SH-SY5Y (cell line): ENCODE results near the gene PHC2.
A peak's percentile ranks its signal among the peaks of the same experiment; 100 is the strongest.

ENCODE experiments used
- GATA2 ChIP-seq: IDR thresholded peaks from 2 replicates; pipeline ENCODE4 v1.6.1; 2011; ENCODE audit warnings: mild to moderate bottlenecking, low read depth, low read length
- GATA3 ChIP-seq: IDR thresholded peaks from 2 replicates; pipeline ENCODE4 v1.6.1; 2011; ENCODE audit warnings: low read depth, mild to moderate bottlenecking, low read length, moderate library complexity

Gene PHC2

GRCh38 chr1:33368431-33368830 lies 62.5 kb downstream of the PHC2 start:
- no peak for TF ChIP-seq GATA2
- TF ChIP-seq GATA3 = no peak

GRCh38 chr1:33367485-33368405 lies 63.1 kb downstream of the PHC2 start:
- TF ChIP-seq GATA3 (no peak), GATA2 (no peak)

- TF ChIP-seq GATA2 = peak; percentile 51; the same call in 1 of the 2 replicates
- TF ChIP-seq GATA3 = no peak
These were observed 64.0 kb downstream of the PHC2 start for GRCh38 chr1:33366762-33367484.

DNA sequence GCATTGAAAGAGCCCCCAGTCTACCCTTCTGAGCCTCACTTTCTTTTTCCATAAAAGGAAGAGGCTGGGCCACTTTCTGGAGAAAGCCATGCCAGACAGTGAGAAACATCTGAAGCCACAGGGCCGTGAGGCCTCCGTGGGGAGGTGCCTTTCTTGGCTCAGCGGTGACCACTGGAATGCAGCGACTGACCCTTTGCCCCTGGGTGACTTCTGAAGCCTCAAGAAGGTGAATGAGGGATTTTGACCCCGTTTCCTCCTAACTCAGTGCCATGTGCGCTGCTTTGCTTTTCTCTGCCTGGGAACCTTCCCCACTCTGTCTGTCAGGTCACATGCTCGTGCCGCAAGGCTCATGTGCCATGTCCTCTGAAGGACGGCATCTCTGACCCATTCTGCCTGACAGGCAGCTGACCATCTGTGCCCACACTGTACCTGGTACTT lies 65.3 kb downstream of the PHC2 start:
- TF ChIP-seq GATA3 = no peak
- TF ChIP-seq GATA2 = no peak

DNA sequence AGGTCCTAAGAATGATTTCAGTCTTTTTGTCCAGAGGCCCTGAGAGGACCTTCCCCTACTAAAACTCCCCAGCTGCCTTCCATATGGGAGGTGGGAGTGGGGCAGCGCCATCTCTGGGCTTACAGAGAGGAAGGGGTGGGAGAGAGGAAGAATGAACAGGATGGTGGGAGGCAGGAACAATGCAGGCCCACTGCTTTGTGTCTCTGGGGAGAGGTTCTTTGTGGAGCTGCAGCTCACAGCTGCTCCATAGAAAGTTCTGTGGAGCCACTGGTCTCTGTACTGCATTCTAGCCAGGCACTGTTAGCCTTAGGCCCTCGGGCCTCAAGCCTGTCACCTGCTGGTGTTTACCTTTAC lies 66.4 kb downstream of the PHC2 start:
- TF ChIP-seq GATA2 (no peak), GATA3 (no peak)

GRCh38 chr1:33363470-33363861 lies 67.4 kb downstream of the PHC2 start:
- TF ChIP-seq GATA3 (no peak), GATA2 (no peak)

- TF ChIP-seq GATA2 (no peak), GATA3 (no peak)
These were observed 67.9 kb downstream of the PHC2 start for GRCh38 chr1:33363021-33363420.

DNA sequence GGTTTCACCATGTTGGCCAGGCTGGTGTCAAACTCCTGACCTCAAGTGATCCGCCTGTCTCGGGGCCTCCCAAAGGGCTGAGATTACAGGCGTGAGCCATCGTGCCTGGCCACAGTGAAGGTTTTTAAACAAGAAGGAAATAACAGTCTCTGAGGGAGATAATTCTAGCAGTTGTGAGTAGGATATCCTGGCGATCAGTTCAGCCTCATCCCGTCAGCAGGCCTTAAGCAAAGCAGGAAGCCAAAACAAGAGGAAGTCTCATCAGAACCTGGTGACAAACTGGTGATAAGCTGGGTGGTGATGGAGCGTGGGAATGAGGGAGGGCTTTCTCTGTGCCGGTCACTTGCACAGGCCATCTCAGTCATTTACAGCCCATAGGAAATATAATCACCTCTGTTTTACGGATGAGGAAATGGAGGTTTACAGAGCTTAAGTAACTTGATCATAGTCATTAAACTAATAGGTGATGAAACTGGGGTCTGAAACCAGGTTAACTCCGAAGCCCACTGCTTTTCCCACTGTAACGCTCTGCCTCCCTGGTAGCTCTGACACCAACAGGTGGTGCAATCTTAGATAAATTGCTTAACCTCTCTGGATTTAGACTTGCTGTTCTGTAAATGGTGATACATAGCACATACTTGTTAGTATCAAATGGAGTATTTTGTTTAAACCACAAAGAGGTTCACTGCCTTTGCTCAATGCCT lies 69.2 kb downstream of the PHC2 start:
- TF ChIP-seq GATA3 (no peak), GATA2 (no peak)

DNA sequence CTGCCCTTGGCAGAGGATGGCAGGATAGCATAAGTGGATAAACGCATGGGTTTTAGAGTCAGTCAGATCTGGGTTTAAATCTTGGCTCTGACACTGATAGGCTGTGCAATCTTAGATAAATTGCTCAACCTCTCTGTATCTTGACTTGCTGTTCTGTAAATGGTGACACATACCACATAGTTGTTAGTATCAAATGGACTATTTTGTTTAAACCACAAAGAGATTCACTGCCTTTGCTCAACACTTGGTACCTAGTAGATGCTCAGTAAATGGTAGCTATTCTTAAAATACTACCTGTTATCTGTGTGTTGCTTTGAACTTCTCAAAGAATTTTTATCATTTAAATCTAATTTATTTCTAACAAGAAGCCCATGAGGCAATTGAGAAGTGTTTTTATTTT lies 70.5 kb downstream of the PHC2 start:
- TF ChIP-seq GATA2 = no peak
- TF ChIP-seq GATA3 = no peak

GRCh38 chr1:33359931-33360330 lies 71.0 kb downstream of the PHC2 start:
- no peak for TF ChIP-seq GATA2
- no peak for TF ChIP-seq GATA3

GRCh38 chr1:33358795-33359503 lies 71.9 kb downstream of the PHC2 start:
- no peak for TF ChIP-seq GATA2
- TF ChIP-seq GATA3 = no peak

DNA sequence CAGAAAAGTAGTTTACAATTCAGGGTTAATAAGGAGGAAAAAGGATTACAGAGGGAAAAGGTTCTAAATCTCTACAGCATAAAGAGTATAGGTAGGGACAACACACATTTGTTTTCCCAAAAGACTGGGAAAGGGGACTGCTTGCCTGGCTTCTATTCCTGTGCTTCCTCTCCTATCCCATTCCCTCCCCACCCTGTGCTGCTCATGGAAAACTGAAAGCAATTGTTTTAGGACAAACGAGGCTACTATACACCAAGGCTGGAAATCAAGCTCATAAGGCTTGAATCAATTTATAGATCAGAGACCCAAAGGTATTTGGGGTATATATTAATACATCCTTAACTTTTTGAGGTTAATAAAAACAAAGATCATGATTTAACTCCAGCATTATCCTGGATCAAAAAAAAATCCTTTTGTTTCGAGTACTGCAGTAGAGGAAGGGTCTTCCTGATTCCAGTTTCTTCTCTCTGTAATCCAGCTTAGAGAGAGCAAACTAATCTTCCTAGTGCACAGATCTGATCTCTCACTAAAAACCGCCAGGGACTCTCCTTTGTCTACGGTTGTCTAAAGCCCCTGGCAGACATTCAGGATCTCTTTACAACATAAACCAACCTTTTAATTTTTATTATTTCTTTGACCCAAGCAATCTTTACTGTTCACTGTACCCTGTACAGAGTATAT lies 72.6 kb downstream of the PHC2 start:
- TF ChIP-seq GATA2 = no peak

- TF ChIP-seq GATA2 (no peak), GATA3 (no peak)
These were observed 73.8 kb downstream of the PHC2 start for GRCh38 chr1:33357099-33357498.
